Adipocyte (in vitro differentiated cells): ENCODE measurements around the gene MSGN1.

ENCODE experiments used
- DNase-seq: peaks from one replicate; pipeline ENCODE4 v3.0.0-alpha.2; 2015; ENCODE audit warnings: low read depth
- H3K27me3 ChIP-seq: replicated peaks from 2 replicates; pipeline ENCODE4 v1.7.0; 2013; ENCODE audit warnings: mild to moderate bottlenecking, low read length, moderate library complexity; ENCODE audit not compliant: control insufficient read depth, insufficient read depth
- H3K36me3 ChIP-seq: 2 replicates; pipeline ENCODE4 v1.7.0; 2013; ENCODE audit warnings: low read length, mild to moderate bottlenecking, moderate library complexity; ENCODE audit not compliant: control insufficient read depth, insufficient read depth, severe bottlenecking
- H3K4me1 ChIP-seq: 2 replicates; pipeline ENCODE4 v1.7.0; 2013; ENCODE audit warnings: mild to moderate bottlenecking, low read length, moderate library complexity; ENCODE audit not compliant: control insufficient read depth, insufficient read depth
- H3K4me3 ChIP-seq: 2 replicates; pipeline ENCODE4 v1.7.0; 2013; ENCODE audit warnings: mild to moderate bottlenecking, low read length, moderate library complexity
- H3K9ac ChIP-seq: 2 replicates; pipeline ENCODE4 v1.7.0; 2013; ENCODE audit warnings: mild to moderate bottlenecking, low read length, moderate library complexity
- H3K9me3 ChIP-seq: 2 replicates; pipeline ENCODE4 v1.7.0; 2013; ENCODE audit warnings: mild to moderate bottlenecking, low read length, moderate library complexity; ENCODE audit not compliant: control insufficient read depth

Gene MSGN1

GRCh38 chr2:17816396-17817245 is at the start of gene MSGN1:
Gene MSGN1 (plus strand): TSS chr2:17816460. CDS start chr2:17816519, 59 bp downstream.
- Histone ChIP-seq H3K9ac (no peak within 1 kb of the TSS), H3K36me3 (no peaks in the 10 kb centered on the region), H3K4me1 (peaks cover 11% of the 10 kb centered on the region), H3K4me3 (no peak within 1 kb of the TSS), H3K27me3 (no peaks in the 10 kb centered on the region), H3K9me3 (no peaks in the 10 kb centered on the region)
- no peak for DNase-seq

- Histone ChIP-seq H3K9ac (no peak overlapping the region), H3K4me1 (peaks cover 4% of the 10 kb centered on the region), H3K27me3 (no peaks in the 10 kb centered on the region), H3K4me3 (no peak overlapping the region), H3K9me3 (no peaks in the 10 kb centered on the region), H3K36me3 (peaks cover 40% of the 10 kb centered on the region)
- no peak for DNase-seq
Observed at GRCh38 chr2:17768894-17769293, 47.4 kb upstream of the MSGN1 start.

GRCh38 chr2:17771956-17772355 is 44.3 kb upstream of the MSGN1 start:
- Histone ChIP-seq H3K27me3 (no peaks in the 10 kb centered on the region), H3K9ac (no peak overlapping the region), H3K36me3 (peaks cover 39% of the 10 kb centered on the region), H3K4me3 (no peak overlapping the region), H3K4me1 (no peaks in the 10 kb centered on the region), H3K9me3 (no peaks in the 10 kb centered on the region)
- DNase-seq = no peak

GRCh38 chr2:17772532-17772931 is 43.7 kb upstream of the MSGN1 start:
- no peak overlapping the region for H3K9ac ChIP-seq
- no peaks in the 10 kb centered on the region for H3K9me3 ChIP-seq
- DNase-seq = no peak
- no peaks in the 10 kb centered on the region for H3K27me3 ChIP-seq
- H3K4me1 ChIP-seq = no peaks in the 10 kb centered on the region
- no peak overlapping the region for H3K4me3 ChIP-seq
- H3K36me3 ChIP-seq = peaks cover 40% of the 10 kb centered on the region

- Histone ChIP-seq H3K4me3 (no peak overlapping the region), H3K9me3 (no peaks in the 10 kb centered on the region), H3K36me3 (peaks cover 31% of the 10 kb centered on the region), H3K9ac (no peak overlapping the region), H3K4me1 (no peaks in the 10 kb centered on the region), H3K27me3 (no peaks in the 10 kb centered on the region)
- DNase-seq = peak; percentile 75
Observed at GRCh38 chr2:17780546-17780945, 35.7 kb upstream of the MSGN1 start.

- Histone ChIP-seq H3K4me1 (no peaks in the 10 kb centered on the region), H3K4me3 (no peak overlapping the region), H3K36me3 (peaks cover 31% of the 10 kb centered on the region), H3K27me3 (no peaks in the 10 kb centered on the region), H3K9me3 (no peaks in the 10 kb centered on the region), H3K9ac (no peak overlapping the region)
- no peak for DNase-seq
Observed at GRCh38 chr2:17781482-17781881, 34.8 kb upstream of the MSGN1 start.

- peaks cover 2% of the 10 kb centered on the region for H3K36me3 ChIP-seq
- H3K4me1 ChIP-seq = no peaks in the 10 kb centered on the region
- no peak overlapping the region for H3K9ac ChIP-seq
- no peaks in the 10 kb centered on the region for H3K9me3 ChIP-seq
- no peak overlapping the region for H3K4me3 ChIP-seq
- no peak for DNase-seq
- no peaks in the 10 kb centered on the region for H3K27me3 ChIP-seq
Observed at GRCh38 chr2:17786727-17787126, 29.5 kb upstream of the MSGN1 start.

GRCh38 chr2:17788773-17789172 is 27.5 kb upstream of the MSGN1 start:
- no peaks in the 10 kb centered on the region for H3K36me3 ChIP-seq
- H3K9me3 ChIP-seq = no peaks in the 10 kb centered on the region
- no peaks in the 10 kb centered on the region for H3K27me3 ChIP-seq
- DNase-seq = no peak
- no peak overlapping the region for H3K9ac ChIP-seq
- no peaks in the 10 kb centered on the region for H3K4me1 ChIP-seq
- H3K4me3 ChIP-seq = no peak overlapping the region

- no peaks in the 10 kb centered on the region for H3K4me1 ChIP-seq
- H3K27me3 ChIP-seq = no peaks in the 10 kb centered on the region
- no peaks in the 10 kb centered on the region for H3K9me3 ChIP-seq
- no peak overlapping the region for H3K4me3 ChIP-seq
- H3K9ac ChIP-seq = no peak overlapping the region
- no peaks in the 10 kb centered on the region for H3K36me3 ChIP-seq
- DNase-seq = no peak
Observed at GRCh38 chr2:17790536-17790935, 25.7 kb upstream of the MSGN1 start.

- Histone ChIP-seq H3K27me3 (no peaks in the 10 kb centered on the region), H3K4me1 (no peaks in the 10 kb centered on the region), H3K9ac (no peak overlapping the region), H3K36me3 (no peaks in the 10 kb centered on the region), H3K9me3 (no peaks in the 10 kb centered on the region), H3K4me3 (no peak overlapping the region)
- peak; percentile 88 for DNase-seq
Observed at GRCh38 chr2:17791121-17791816, 25.0 kb upstream of the MSGN1 start.

GRCh38 chr2:17791817-17792130 is 24.5 kb upstream of the MSGN1 start:
- Histone ChIP-seq H3K4me1 (no peaks in the 10 kb centered on the region), H3K4me3 (no peak overlapping the region), H3K36me3 (no peaks in the 10 kb centered on the region), H3K27me3 (no peaks in the 10 kb centered on the region), H3K9me3 (no peaks in the 10 kb centered on the region), H3K9ac (no peak overlapping the region)
- no peak for DNase-seq
